Hepatocyte (in vitro differentiated cells): Measurements from ENCODE around the gene PKN1. TPM values are rescaled to one million over a fixed set of nuclear protein-coding genes. Genes with fewer than 3 reads are reported as not detected.

Experiments
- DNase-seq: peaks from one replicate; pipeline ENCODE4 v3.0.0-alpha.2; 2016; ENCODE audit warnings: low spot score
- H2AFZ ChIP-seq: fragments of 200-600 bp; sonication (generic); 2 replicates; pipeline ENCODE4 v1.6.0; 2016; ENCODE audit warnings: antibody characterized with exemption, mild to moderate bottlenecking
- H3K27ac ChIP-seq: fragments of 200-600 bp; sonication (generic); 2 replicates; pipeline ENCODE4 v1.5.1; 2016; ENCODE audit warnings: mild to moderate bottlenecking
- H3K27me3 ChIP-seq: fragments of 200-600 bp; sonication (generic); 2 replicates; pipeline ENCODE4 v1.6.1; 2016
- H3K36me3 ChIP-seq: fragments of 200-600 bp; sonication (generic); replicated peaks from 2 replicates; pipeline ENCODE4 v1.5.1; 2016; ENCODE audit warnings: low read depth; ENCODE audit not compliant: insufficient read depth
- H3K4me1 ChIP-seq: fragments of 200-600 bp; sonication (generic); 2 replicates; pipeline ENCODE4 v1.5.1; 2016; ENCODE audit warnings: mild to moderate bottlenecking, moderate library complexity; ENCODE audit not compliant: insufficient read depth
- H3K4me2 ChIP-seq: fragments of 200-600 bp; sonication (generic); 2 replicates; pipeline ENCODE4 v1.6.0; 2016
- H3K4me3 ChIP-seq: fragments of 200-600 bp; sonication (generic); 2 replicates; pipeline ENCODE4 v1.5.1; 2016; ENCODE audit warnings: mild to moderate bottlenecking
- H3K79me2 ChIP-seq: fragments of 200-600 bp; sonication (generic); 2 replicates; pipeline ENCODE4 v1.6.0; 2017; ENCODE audit warnings: mild to moderate bottlenecking
- H3K9me2 ChIP-seq: fragments of 200-600 bp; sonication (generic); replicated peaks from 2 replicates; pipeline ENCODE4 v1.6.0; 2017; ENCODE audit warnings: mild to moderate bottlenecking; ENCODE audit not compliant: insufficient read depth
- H3K9me3 ChIP-seq: fragments of 200-600 bp; sonication (generic); 2 replicates; pipeline ENCODE4 v1.5.1; 2016; ENCODE audit warnings: low read depth, mild to moderate bottlenecking
- H4K20me1 ChIP-seq: fragments of 200-600 bp; sonication (generic); 2 replicates; pipeline ENCODE4 v1.6.0; 2016; ENCODE audit warnings: mild to moderate bottlenecking; ENCODE audit not compliant: insufficient read depth, poor library complexity, severe bottlenecking
- EZH2 ChIP-seq: fragments of 200-600 bp; sonication (generic); IDR thresholded peaks from 2 replicates; pipeline ENCODE4 v1.6.1; 2016; ENCODE audit warnings: antibody characterized with exemption, mild to moderate bottlenecking, borderline replicate concordance
- EZH2phosphoT487 ChIP-seq: fragments of 200-600 bp; sonication (generic); IDR thresholded peaks from one replicate; pipeline ENCODE4 v1.6.1; 2018; ENCODE audit warnings: antibody characterized with exemption, mild to moderate bottlenecking, low read depth, moderate library complexity; ENCODE audit not compliant: unreplicated experiment, severe bottlenecking
- WGBS: methylation state at CpG from one replicate; pipeline ENCODE4 v1.1.6; 2016; ENCODE audit warnings: low lambda C conversion rate; ENCODE audit errors: missing lambda C conversion rate; 5-methylcytosine and 5-hydroxymethylcytosine counted together
- polyA plus RNA-seq: library from polyadenylated mRNA; unstranded; fragments of >200 nt; fragmentation: Nextera tagmentation; extraction: Ambion mirVana; gene quantifications from 2 replicates; pipeline ENCODE4 v1.2.1, GENCODE V29; 2016
- total RNA-seq: library from RNA; depleted of rRNA; stranded (reverse); fragments of >200 nt; gene quantifications from 2 replicates; pipeline ENCODE4 v1.2.3, GENCODE V29; 2014
- TF ChIP-seq, protein P1 (sequence below): fragments of 200-600 bp; sonication (generic); IDR thresholded peaks from 2 replicates; pipeline ENCODE4 v1.5.1; 2016; ENCODE audit warnings: antibody characterized with exemption, mild to moderate bottlenecking; ENCODE audit not compliant: poor library complexity

PKN1 gene
- total and polyA plus RNA-seq, 2 experiments from 2014 or later = 57.4 to 83.3 TPM

DNA sequence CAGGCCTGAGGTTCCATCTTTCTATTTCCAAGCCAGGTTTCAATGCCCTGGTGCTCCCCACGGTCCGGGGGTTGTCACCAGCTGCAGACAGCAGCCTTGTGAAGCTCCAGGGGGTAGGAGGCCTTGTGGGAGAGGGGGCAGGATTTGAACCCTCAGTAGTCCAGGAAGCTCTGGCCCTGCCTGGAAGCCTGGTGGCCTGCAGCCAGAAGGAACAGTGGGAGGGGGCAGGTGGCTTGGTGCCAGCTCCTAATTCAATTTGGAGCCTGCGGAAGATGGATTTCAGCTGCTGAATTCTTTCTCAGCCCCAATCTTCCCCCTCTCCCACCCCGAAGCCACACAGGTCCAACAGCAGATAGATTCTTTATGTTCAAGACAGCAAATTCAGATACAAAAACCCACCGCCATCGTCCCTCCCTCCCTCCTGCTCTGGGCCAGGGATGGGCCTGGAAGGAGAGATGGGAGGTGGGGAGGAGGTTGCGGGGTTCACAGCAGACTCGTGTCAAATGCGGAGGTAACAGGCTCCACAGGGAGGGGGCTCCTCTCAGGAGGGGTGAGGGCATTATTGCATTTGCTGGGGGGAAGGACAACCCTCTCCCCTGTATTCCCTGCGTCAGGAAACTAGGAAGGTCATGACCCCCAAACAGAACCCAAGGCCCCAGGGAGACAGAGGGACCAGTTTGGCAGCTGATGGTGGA is 44.5 kb downstream of the PKN1 start:
- DNase-seq = no peak
- Histone ChIP-seq H3K4me3 (no peak overlapping the region), H3K9me2 (no peaks in the 10 kb centered on the region), H3K36me3 (peaks cover 4% of the 10 kb centered on the region), H3K9me3 (no peaks in the 10 kb centered on the region), H4K20me1 (peaks cover 3% of the 10 kb centered on the region), H3K4me2 (peak overlapping the region; percentile 48), H3K4me1 (peaks cover 29% of the 10 kb centered on the region), H3K27ac (peak overlapping the region; percentile 82), H2AFZ (no peak overlapping the region), H3K79me2 (no peaks in the 10 kb centered on the region), H3K27me3 (no peaks in the 10 kb centered on the region)
- 58% methylated on average over 10 of the region's 10 CpGs for WGBS
- TF ChIP-seq EZH2 = no peak
- no peak for TF ChIP-seq EZH2phosphoT487
- TF ChIP-seq, protein P1, sequence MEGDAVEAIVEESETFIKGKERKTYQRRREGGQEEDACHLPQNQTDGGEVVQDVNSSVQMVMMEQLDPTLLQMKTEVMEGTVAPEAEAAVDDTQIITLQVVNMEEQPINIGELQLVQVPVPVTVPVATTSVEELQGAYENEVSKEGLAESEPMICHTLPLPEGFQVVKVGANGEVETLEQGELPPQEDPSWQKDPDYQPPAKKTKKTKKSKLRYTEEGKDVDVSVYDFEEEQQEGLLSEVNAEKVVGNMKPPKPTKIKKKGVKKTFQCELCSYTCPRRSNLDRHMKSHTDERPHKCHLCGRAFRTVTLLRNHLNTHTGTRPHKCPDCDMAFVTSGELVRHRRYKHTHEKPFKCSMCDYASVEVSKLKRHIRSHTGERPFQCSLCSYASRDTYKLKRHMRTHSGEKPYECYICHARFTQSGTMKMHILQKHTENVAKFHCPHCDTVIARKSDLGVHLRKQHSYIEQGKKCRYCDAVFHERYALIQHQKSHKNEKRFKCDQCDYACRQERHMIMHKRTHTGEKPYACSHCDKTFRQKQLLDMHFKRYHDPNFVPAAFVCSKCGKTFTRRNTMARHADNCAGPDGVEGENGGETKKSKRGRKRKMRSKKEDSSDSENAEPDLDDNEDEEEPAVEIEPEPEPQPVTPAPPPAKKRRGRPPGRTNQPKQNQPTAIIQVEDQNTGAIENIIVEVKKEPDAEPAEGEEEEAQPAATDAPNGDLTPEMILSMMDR = no peak

DNA sequence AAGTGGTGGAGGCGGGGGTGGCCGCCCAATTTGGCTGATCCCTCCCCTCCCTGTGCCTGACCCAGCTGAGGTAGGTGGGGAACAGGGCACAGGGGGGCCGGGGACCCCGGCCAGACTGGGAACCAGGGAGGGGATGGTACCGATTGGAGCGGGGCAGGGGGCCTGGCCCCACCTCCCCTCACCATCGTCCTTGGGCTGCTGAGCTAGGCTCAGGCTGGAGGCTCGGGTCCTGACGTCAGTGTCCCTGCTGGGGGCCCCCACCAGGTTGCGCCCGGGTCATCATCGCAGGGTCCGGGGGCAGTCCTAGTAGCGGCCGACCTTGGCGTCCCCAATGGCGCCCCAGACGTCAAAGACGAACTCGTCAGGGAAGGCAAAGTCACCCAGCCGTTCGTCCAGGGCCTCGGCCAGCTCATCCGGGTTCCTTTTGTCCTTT is 45.0 kb downstream of the PKN1 start:
- H3K36me3 ChIP-seq = peaks cover 4% of the 10 kb centered on the region
- H3K27ac ChIP-seq = peak overlapping the region; percentile 72
- H3K9me3 ChIP-seq = no peaks in the 10 kb centered on the region
- H3K4me1 ChIP-seq = peaks cover 26% of the 10 kb centered on the region
- TF ChIP-seq EZH2phosphoT487 (no peak), EZH2 (no peak)
- TF ChIP-seq, protein P1 = no peak
- no peaks in the 10 kb centered on the region for H3K27me3 ChIP-seq
- no peak overlapping the region for H2AFZ ChIP-seq
- WGBS = 92% methylated on average over 22 of the region's 24 CpGs
- no peak overlapping the region for H3K4me2 ChIP-seq
- H3K4me3 ChIP-seq = no peak overlapping the region
- no peaks in the 10 kb centered on the region for H3K9me2 ChIP-seq
- no peaks in the 10 kb centered on the region for H3K79me2 ChIP-seq
- DNase-seq = no peak
- H4K20me1 ChIP-seq = peaks cover 3% of the 10 kb centered on the region

DNA sequence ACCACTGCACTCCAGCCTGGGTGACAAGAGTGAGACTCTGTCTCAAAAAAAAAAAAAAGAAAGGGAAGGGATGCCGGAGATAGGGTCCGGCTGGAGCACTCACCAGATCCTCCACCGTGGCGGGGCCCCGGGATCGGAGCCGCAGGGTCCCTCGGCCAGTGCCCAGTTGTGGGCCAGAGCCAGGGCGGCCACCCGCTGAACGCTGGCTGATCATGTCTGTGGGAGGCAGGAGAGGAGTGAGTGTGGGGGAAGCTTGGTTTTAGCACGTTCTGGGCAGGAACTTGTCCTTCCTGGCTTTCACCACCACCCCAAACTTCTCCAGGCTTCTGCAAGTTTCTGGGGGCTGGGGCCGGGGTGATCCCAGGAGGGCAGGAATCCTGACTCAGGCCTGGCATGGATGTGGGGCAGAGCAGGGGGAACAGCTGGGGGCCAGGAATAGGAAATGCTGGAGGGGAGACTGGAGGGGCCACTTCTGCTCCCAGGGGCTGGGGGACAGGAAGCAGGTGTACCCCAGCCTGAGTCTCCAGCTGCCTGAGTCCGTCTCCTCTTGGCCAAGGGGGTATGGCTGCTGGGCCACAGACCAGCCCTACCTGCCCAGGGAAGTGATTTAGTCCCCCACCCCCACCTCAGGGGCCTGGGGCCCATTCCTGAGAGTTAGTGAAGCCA is 46.3 kb downstream of the PKN1 start:
- Histone ChIP-seq H3K9me2 (no peaks in the 10 kb centered on the region), H4K20me1 (peaks cover 3% of the 10 kb centered on the region), H3K27ac (no peak overlapping the region), H2AFZ (no peak overlapping the region), H3K4me3 (no peak overlapping the region), H3K79me2 (no peaks in the 10 kb centered on the region), H3K36me3 (peaks cover 4% of the 10 kb centered on the region), H3K4me1 (peaks cover 26% of the 10 kb centered on the region), H3K4me2 (no peak overlapping the region), H3K9me3 (no peaks in the 10 kb centered on the region), H3K27me3 (no peaks in the 10 kb centered on the region)
- 95% methylated on average over 14 of the region's 14 CpGs for WGBS
- DNase-seq = no peak
- no peak for TF ChIP-seq EZH2
- TF ChIP-seq, protein P1 = no peak
- no peak for TF ChIP-seq EZH2phosphoT487
